GM23338 (cell line): Measurements from ENCODE around the gene ALDH9A1. TPM values are rescaled to one million over a fixed set of nuclear protein-coding genes. Genes with fewer than 3 reads are reported as not detected.

ENCODE experiments used
- ATAC-seq: fragments of 200-7000 bp; cut with Tn5 transposase; 3 replicates; pipeline ENCODE4 v1.9.1; 2020
- DNase-seq: peaks from one replicate; pipeline ENCODE4 v3.0.0-alpha.2; 2015; ENCODE audit warnings: low spot score
- H2AFZ ChIP-seq: fragments of 200-600 bp; sonication (generic); 2 replicates; pipeline ENCODE4 v1.8.0; 2016; ENCODE audit warnings: antibody characterized with exemption, mild to moderate bottlenecking, moderate library complexity
- H3F3A ChIP-seq: fragments of 200-600 bp; sonication (generic); replicated peaks from 2 replicates; pipeline ENCODE4 v1.8.0; 2017; ENCODE audit warnings: antibody characterized with exemption, mixed run types, low read depth
- H3K27ac ChIP-seq: fragments of 200-600 bp; sonication (generic); 2 replicates; pipeline ENCODE4 v1.6.1; 2016; ENCODE audit warnings: low read depth
- H3K27me3 ChIP-seq: fragments of 200-600 bp; sonication (generic); 2 replicates; pipeline ENCODE4 v1.8.0; 2016; ENCODE audit warnings: mild to moderate bottlenecking, mixed run types, moderate library complexity; ENCODE audit not compliant: insufficient read depth
- H3K36me3 ChIP-seq: fragments of 200-600 bp; sonication (generic); 2 replicates; pipeline ENCODE4 v1.8.0; 2016; ENCODE audit warnings: mild to moderate bottlenecking; ENCODE audit not compliant: insufficient read depth
- H3K4me1 ChIP-seq: fragments of 200-600 bp; sonication (generic); 2 replicates; pipeline ENCODE4 v1.8.0; 2016; ENCODE audit warnings: mild to moderate bottlenecking, moderate library complexity; ENCODE audit not compliant: insufficient read depth
- H3K4me2 ChIP-seq: fragments of 200-600 bp; sonication (generic); 2 replicates; pipeline ENCODE4 v1.7.1; 2017; ENCODE audit warnings: mixed run types
- H3K4me3 ChIP-seq: fragments of 200-600 bp; sonication (generic); 2 replicates; pipeline ENCODE4 v1.6.1; 2016; ENCODE audit warnings: mixed run types
- H3K79me2 ChIP-seq: fragments of 200-600 bp; sonication (generic); replicated peaks from 2 replicates; pipeline ENCODE4 v1.8.0; 2017; ENCODE audit warnings: mild to moderate bottlenecking; ENCODE audit not compliant: insufficient read depth
- H3K9me2 ChIP-seq: fragments of 200-600 bp; sonication (generic); 2 replicates; pipeline ENCODE4 v1.8.0; 2017; ENCODE audit not compliant: insufficient read depth
- H4K20me1 ChIP-seq: fragments of 200-600 bp; sonication (generic); replicated peaks from 2 replicates; pipeline ENCODE4 v1.8.0; 2017; ENCODE audit warnings: mild to moderate bottlenecking; ENCODE audit not compliant: insufficient read depth
- H3K27ac Mint-ChIP-seq: 2 replicates; pipeline ENCODE4 v1.8.0; 2020; ENCODE audit warnings: inconsistent platforms, mild to moderate bottlenecking, moderate library complexity, mixed read lengths
- H3K27me3 Mint-ChIP-seq: 3 replicates; pipeline ENCODE4 v1.8.0; 2022; ENCODE audit warnings: low read depth, mild to moderate bottlenecking, moderate library complexity, mixed read lengths, inconsistent platforms; ENCODE audit not compliant: insufficient read depth, poor library complexity
- H3K36me3 Mint-ChIP-seq: 3 replicates; pipeline ENCODE4 v1.8.0; 2021; ENCODE audit warnings: low read depth, mild to moderate bottlenecking, inconsistent platforms, moderate library complexity, mixed read lengths
- H3K4me1 Mint-ChIP-seq: 3 replicates; pipeline ENCODE4 v1.8.0; 2020; ENCODE audit warnings: mild to moderate bottlenecking, inconsistent platforms, mixed read lengths
- H3K4me3 Mint-ChIP-seq: 3 replicates; pipeline ENCODE4 v1.8.0; 2021; ENCODE audit warnings: moderate library complexity, mild to moderate bottlenecking, inconsistent platforms, mixed read lengths
- H3K9me3 Mint-ChIP-seq: 3 replicates; pipeline ENCODE4 v1.8.0; 2020; ENCODE audit warnings: moderate library complexity, mild to moderate bottlenecking, inconsistent platforms, mixed read lengths
- CREB1 ChIP-seq: fragments of 250-450 bp; sonication (Bioruptor Pico); IDR thresholded peaks from 2 replicates; pipeline ENCODE4 v1.5.0; 2020; ENCODE audit warnings: low read depth, mild to moderate bottlenecking, moderate library complexity
- EZH2 ChIP-seq: fragments of 200-600 bp; sonication (generic); IDR thresholded peaks from one replicate; pipeline ENCODE4 v1.8.0; 2017; ENCODE audit warnings: antibody characterized with exemption, mild to moderate bottlenecking, low read depth; ENCODE audit not compliant: unreplicated experiment
- EZH2phosphoT487 ChIP-seq: fragments of 200-600 bp; sonication (generic); IDR thresholded peaks from one replicate; pipeline ENCODE4 v1.8.1; 2018; ENCODE audit warnings: antibody characterized with exemption; ENCODE audit not compliant: unreplicated experiment
- JUNB ChIP-seq: IDR thresholded peaks from one replicate; pipeline ENCODE4 v1.6.1; 2016; ENCODE audit warnings: antibody characterized with exemption; ENCODE audit not compliant: unreplicated experiment
- NANOG ChIP-seq: IDR thresholded peaks from 2 replicates; pipeline ENCODE4 v1.6.1; 2016; ENCODE audit warnings: antibody characterized with exemption, borderline replicate concordance
- POLR2AphosphoS5 ChIP-seq: IDR thresholded peaks from 2 replicates; pipeline ENCODE4 v1.6.1; 2016; ENCODE audit warnings: antibody characterized with exemption, low read depth
- REST ChIP-seq: IDR thresholded peaks from one replicate; pipeline ENCODE4 v1.6.1; 2018; ENCODE audit warnings: antibody characterized with exemption; ENCODE audit not compliant: unreplicated experiment
- STAT1 ChIP-seq: IDR thresholded peaks from one replicate; pipeline ENCODE4 v1.6.1; 2016; ENCODE audit warnings: antibody characterized with exemption; ENCODE audit not compliant: unreplicated experiment
- ZNF114 ChIP-seq: fragments of 250-450 bp; sonication (Bioruptor Pico); IDR thresholded peaks from 2 replicates; pipeline ENCODE4 v1.5.0; 2020; ENCODE audit warnings: mild to moderate bottlenecking, moderate library complexity
- ZNF331 ChIP-seq: fragments of 250-450 bp; sonication (Bioruptor Pico); IDR thresholded peaks from 2 replicates; pipeline ENCODE4 v1.5.0; 2020; ENCODE audit warnings: low read depth, mild to moderate bottlenecking, moderate library complexity
- ZNF462 ChIP-seq: fragments of 250-450 bp; sonication (Bioruptor Pico); IDR thresholded peaks from 2 replicates; pipeline ENCODE4 v1.5.0; 2020; ENCODE audit warnings: mild to moderate bottlenecking, moderate library complexity
- polyA plus RNA-seq: library from polyadenylated mRNA; unstranded; fragments of >200 nt; fragmentation: Nextera tagmentation; extraction: Ambion mirVana; gene quantifications from 2 replicates; pipeline ENCODE4 v1.2.1, GENCODE V29; 2016
- total RNA-seq: library from RNA; depleted of rRNA; stranded (reverse); fragments of >200 nt; shearing (Covaris generic); gene quantifications from 2 replicates; pipeline ENCODE4 v1.2.3, GENCODE V29; 2014
- TF ChIP-seq, protein P1 (sequence below), 2 experiments: fragments of 200-600 bp in 1 of 2; sonication (generic) in 1 of 2; conservative IDR thresholded peaks; 2 replicates each; pipeline versions ENCODE4 v1.5.1 to v1.6.1; 2016 to 2017; ENCODE audit warnings: antibody characterized with exemption in 2 of 2, low read depth in 2 of 2, mild to moderate bottlenecking in 2 of 2, moderate library complexity in 1 of 2

The ALDH9A1 gene
- total and polyA plus RNA-seq, 2 experiments from 2014 or later, result 50.6 to 59.2 TPM

DNA sequence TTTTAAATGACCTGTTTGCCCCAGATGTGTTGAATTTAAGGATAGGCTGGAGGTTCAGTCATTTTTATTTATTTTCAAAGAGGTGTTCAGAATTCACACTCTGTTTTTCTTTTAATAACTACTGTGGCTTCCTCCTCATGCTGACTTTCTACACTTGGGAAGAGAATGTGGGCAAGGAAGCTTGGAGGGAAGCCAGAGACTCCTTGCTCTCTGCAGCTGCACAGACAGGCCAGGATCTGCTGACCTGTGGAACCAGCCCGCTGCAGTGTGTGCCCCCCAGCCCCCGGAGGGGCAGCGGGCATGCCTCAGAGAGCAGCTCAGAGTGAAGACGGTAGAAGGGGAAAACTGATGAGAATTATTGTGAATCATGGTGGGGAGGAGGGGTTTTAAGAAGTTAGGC lies 50.4 kb downstream of the ALDH9A1 start:
- no peaks in the 10 kb centered on the region for H3K27me3 ChIP-seq
- H3K4me3 Mint-ChIP-seq, result no peak overlapping the region
- TF ChIP-seq ZNF331 (no peak), CREB1 (CRISPR knock-in tag) (no peak), ZNF462 (CRISPR knock-in tag) (no peak), ZNF114 (CRISPR knock-in tag) (no peak), REST (no peak), POLR2AphosphoS5 (no peak), STAT1 (no peak), NANOG (no peak), JUNB (no peak), EZH2 (no peak), EZH2phosphoT487 (no peak)
- TF ChIP-seq, protein P1, sequence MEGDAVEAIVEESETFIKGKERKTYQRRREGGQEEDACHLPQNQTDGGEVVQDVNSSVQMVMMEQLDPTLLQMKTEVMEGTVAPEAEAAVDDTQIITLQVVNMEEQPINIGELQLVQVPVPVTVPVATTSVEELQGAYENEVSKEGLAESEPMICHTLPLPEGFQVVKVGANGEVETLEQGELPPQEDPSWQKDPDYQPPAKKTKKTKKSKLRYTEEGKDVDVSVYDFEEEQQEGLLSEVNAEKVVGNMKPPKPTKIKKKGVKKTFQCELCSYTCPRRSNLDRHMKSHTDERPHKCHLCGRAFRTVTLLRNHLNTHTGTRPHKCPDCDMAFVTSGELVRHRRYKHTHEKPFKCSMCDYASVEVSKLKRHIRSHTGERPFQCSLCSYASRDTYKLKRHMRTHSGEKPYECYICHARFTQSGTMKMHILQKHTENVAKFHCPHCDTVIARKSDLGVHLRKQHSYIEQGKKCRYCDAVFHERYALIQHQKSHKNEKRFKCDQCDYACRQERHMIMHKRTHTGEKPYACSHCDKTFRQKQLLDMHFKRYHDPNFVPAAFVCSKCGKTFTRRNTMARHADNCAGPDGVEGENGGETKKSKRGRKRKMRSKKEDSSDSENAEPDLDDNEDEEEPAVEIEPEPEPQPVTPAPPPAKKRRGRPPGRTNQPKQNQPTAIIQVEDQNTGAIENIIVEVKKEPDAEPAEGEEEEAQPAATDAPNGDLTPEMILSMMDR (conservative IDR thresholded peaks at IDR 0.05; ENCODE audit: low read depth in 2 of 2), result no peak
- H3K79me2 ChIP-seq, result peaks cover 21% of the 10 kb centered on the region
- H3K27me3 Mint-ChIP-seq, result no peaks in the 10 kb centered on the region
- no peak overlapping the region for H2AFZ ChIP-seq
- no peaks in the 10 kb centered on the region for H3K9me2 ChIP-seq
- no peak for DNase-seq
- H3K4me1 ChIP-seq, result 0 out of 2 replicates have a peak, but pooled peaks cover 5% of the 10 kb centered on the region
- no peak overlapping the region for H3K4me2 ChIP-seq
- H3K27ac Mint-ChIP-seq, result no peak overlapping the region
- H4K20me1 ChIP-seq, result peaks cover 12% of the 10 kb centered on the region; the same call in 1 of the 2 replicates
- H3K36me3 Mint-ChIP-seq, result peaks cover 7% of the 10 kb centered on the region
- no peaks in the 10 kb centered on the region for H3F3A ChIP-seq
- H3K27ac ChIP-seq, result no peak overlapping the region
- H3K4me3 ChIP-seq, result no peak overlapping the region
- ATAC-seq, result no peak
- peaks cover 5% of the 10 kb centered on the region; the same call in 2 of the 3 replicates for H3K4me1 Mint-ChIP-seq
- H3K36me3 ChIP-seq, result peaks cover 8% of the 10 kb centered on the region
- H3K9me3 Mint-ChIP-seq, result no peaks in the 10 kb centered on the region
